Neural cell (in vitro differentiated cells): ENCODE results near the gene GALNT2. TPM values are rescaled to one million over a fixed set of nuclear protein-coding genes. Genes with fewer than 3 reads are reported as not detected.

ENCODE experiments used
- H2AFZ ChIP-seq: fragments of 200-600, 300-800 bp; sonication (generic), shearing (Covaris generic); 2 replicates; pipeline ENCODE4 v1.6.0; 2014; ENCODE audit warnings: low read depth, mild to moderate bottlenecking, antibody characterized with exemption, low read length, moderate library complexity
- H3F3A ChIP-seq: fragments of 200-600 bp; shearing (Covaris generic); 2 replicates; pipeline ENCODE4 v1.6.1; 2016; ENCODE audit warnings: mild to moderate bottlenecking, moderate library complexity, mixed read lengths, antibody characterized with exemption, low read length; ENCODE audit not compliant: insufficient read depth, poor library complexity, severe bottlenecking
- H3K27ac ChIP-seq: fragments of 200-600, 300-800 bp; sonication (generic), shearing (Covaris generic); 2 replicates; pipeline ENCODE4 v1.5.1; 2014; ENCODE audit warnings: mild to moderate bottlenecking, low read length, moderate library complexity
- H3K27me3 ChIP-seq: fragments of 300-800, 200-600 bp; sonication (generic), shearing (Covaris generic); 2 replicates; pipeline ENCODE4 v1.6.0; 2014; ENCODE audit warnings: mild to moderate bottlenecking, low read depth, low read length, moderate library complexity; ENCODE audit not compliant: insufficient read depth
- H3K36me3 ChIP-seq: fragments of 300-800, 200-600 bp; sonication (generic), shearing (Covaris generic); 2 replicates; pipeline ENCODE4 v1.5.1; 2014; ENCODE audit warnings: mild to moderate bottlenecking, antibody characterized with exemption, low read length, moderate library complexity; ENCODE audit not compliant: insufficient read depth
- H3K4me2 ChIP-seq: fragments of 300-800, 200-600 bp; sonication (generic), shearing (Covaris generic); 2 replicates; pipeline ENCODE4 v1.6.0; 2014; ENCODE audit warnings: mild to moderate bottlenecking, low read length
- H3K4me3 ChIP-seq: fragments of 300-800, 200-600 bp; sonication (generic), shearing (Covaris generic); 2 replicates; pipeline ENCODE4 v1.5.1; 2014; ENCODE audit warnings: mild to moderate bottlenecking, low read length, moderate library complexity
- H3K79me2 ChIP-seq: fragments of 200-600 bp; shearing (Covaris generic); replicated peaks from 2 replicates; pipeline ENCODE4 v1.6.0; 2014; ENCODE audit warnings: mild to moderate bottlenecking, low read length, moderate library complexity; ENCODE audit not compliant: insufficient read depth
- H3K9ac ChIP-seq: fragments of 300-800, 200-600 bp; sonication (generic), shearing (Covaris generic); 2 replicates; pipeline ENCODE4 v1.6.1; 2016; ENCODE audit warnings: mild to moderate bottlenecking, low read length, mixed read lengths
- H3K9me2 ChIP-seq: fragments of 200-600 bp; shearing (Covaris generic); 2 replicates; pipeline ENCODE4 v1.6.1; 2016; ENCODE audit warnings: mild to moderate bottlenecking, low read length, mixed read lengths; ENCODE audit not compliant: insufficient read depth
- H3K9me3 ChIP-seq: fragments of 200-600, 300-800 bp; sonication (generic), shearing (Covaris generic); 2 replicates; pipeline ENCODE4 v1.6.1; 2016; ENCODE audit warnings: mild to moderate bottlenecking, mixed run types, low read length, moderate library complexity, mixed read lengths
- H4K20me1 ChIP-seq: fragments of 200-600 bp; shearing (Covaris generic); 2 replicates; pipeline ENCODE4 v1.6.1; 2016; ENCODE audit warnings: mild to moderate bottlenecking, mixed run types; ENCODE audit not compliant: insufficient read depth
- EZH2 ChIP-seq: fragments of 200-600, 300-800 bp; shearing (Covaris generic), sonication (generic); IDR thresholded peaks from 2 replicates; pipeline ENCODE4 v1.6.1; 2014; ENCODE audit warnings: antibody characterized with exemption, low read length, borderline replicate concordance, mild to moderate bottlenecking; ENCODE audit not compliant: insufficient read depth, poor library complexity, severe bottlenecking
- MXI1 ChIP-seq: fragments of 450-650 bp; conservative IDR thresholded peaks from 2 replicates; pipeline ENCODE4 v1.6.1; 2014; ENCODE audit warnings: antibody characterized with exemption, mild to moderate bottlenecking; ENCODE audit not compliant: poor library complexity, severe bottlenecking
- RAD21 ChIP-seq: fragments of 450-650 bp; conservative IDR thresholded peaks from 2 replicates; pipeline ENCODE4 v1.6.1; 2014; ENCODE audit warnings: antibody characterized with exemption, mild to moderate bottlenecking, moderate library complexity
- SMC3 ChIP-seq: fragments of 450-650 bp; conservative IDR thresholded peaks from 2 replicates; pipeline ENCODE4 v1.6.1; 2014; ENCODE audit warnings: antibody characterized with exemption, mild to moderate bottlenecking, moderate library complexity; ENCODE audit not compliant: poor library complexity
- TAF1 ChIP-seq: IDR thresholded peaks from 2 replicates; pipeline ENCODE4 v1.6.1; 2012; ENCODE audit warnings: low read depth
- polyA plus RNA-seq: library from polyadenylated mRNA; depleted of rRNA; stranded (reverse); fragments of >200 nt; gene quantifications from 2 replicates; pipeline ENCODE4 v1.2.3, GENCODE V29; 2014
- TF ChIP-seq, protein P1 (sequence below): IDR thresholded peaks from 2 replicates; pipeline ENCODE4 v1.6.1; 2012; ENCODE audit warnings: borderline replicate concordance

Gene GALNT2
- polyA plus RNA-seq, 1 donor from 2014 or later: 38.8 TPM

DNA sequence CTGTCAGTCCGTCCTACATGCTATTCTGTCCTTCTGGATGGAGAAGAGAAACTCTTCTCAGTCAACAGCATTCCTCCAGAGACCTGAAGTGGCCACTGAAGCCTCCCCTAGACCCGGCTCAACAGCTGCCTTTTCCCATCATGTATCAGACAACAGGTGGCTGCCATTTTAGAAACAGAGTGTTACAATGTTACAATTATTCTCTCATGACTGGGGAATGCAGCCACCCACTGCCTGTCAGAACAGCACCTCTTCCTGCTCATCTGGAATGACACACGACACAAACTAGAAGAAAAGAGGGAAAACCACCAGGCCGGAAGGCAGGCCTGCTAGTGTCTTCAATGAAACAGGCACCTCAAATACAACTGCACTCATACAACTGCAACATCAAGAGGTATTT is 253.8 kb downstream of the GALNT2 start:
- Histone ChIP-seq H3K4me2 (no peak overlapping the region), H3K9ac (no peak overlapping the region), H4K20me1 (no peaks in the 10 kb centered on the region), H3K4me3 (no peak overlapping the region), H3K9me3 (no peaks in the 10 kb centered on the region), H3K9me2 (no peaks in the 10 kb centered on the region), H3K27ac (no peak overlapping the region), H3F3A (no peaks in the 10 kb centered on the region), H3K27me3 (no peaks in the 10 kb centered on the region), H3K79me2 (no peaks in the 10 kb centered on the region), H2AFZ (no peak overlapping the region), H3K36me3 (peaks cover 4% of the 10 kb centered on the region)
- no peak for TF ChIP-seq MXI1
- TF ChIP-seq, protein P1, sequence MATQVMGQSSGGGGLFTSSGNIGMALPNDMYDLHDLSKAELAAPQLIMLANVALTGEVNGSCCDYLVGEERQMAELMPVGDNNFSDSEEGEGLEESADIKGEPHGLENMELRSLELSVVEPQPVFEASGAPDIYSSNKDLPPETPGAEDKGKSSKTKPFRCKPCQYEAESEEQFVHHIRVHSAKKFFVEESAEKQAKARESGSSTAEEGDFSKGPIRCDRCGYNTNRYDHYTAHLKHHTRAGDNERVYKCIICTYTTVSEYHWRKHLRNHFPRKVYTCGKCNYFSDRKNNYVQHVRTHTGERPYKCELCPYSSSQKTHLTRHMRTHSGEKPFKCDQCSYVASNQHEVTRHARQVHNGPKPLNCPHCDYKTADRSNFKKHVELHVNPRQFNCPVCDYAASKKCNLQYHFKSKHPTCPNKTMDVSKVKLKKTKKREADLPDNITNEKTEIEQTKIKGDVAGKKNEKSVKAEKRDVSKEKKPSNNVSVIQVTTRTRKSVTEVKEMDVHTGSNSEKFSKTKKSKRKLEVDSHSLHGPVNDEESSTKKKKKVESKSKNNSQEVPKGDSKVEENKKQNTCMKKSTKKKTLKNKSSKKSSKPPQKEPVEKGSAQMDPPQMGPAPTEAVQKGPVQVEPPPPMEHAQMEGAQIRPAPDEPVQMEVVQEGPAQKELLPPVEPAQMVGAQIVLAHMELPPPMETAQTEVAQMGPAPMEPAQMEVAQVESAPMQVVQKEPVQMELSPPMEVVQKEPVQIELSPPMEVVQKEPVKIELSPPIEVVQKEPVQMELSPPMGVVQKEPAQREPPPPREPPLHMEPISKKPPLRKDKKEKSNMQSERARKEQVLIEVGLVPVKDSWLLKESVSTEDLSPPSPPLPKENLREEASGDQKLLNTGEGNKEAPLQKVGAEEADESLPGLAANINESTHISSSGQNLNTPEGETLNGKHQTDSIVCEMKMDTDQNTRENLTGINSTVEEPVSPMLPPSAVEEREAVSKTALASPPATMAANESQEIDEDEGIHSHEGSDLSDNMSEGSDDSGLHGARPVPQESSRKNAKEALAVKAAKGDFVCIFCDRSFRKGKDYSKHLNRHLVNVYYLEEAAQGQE: no peak

DNA sequence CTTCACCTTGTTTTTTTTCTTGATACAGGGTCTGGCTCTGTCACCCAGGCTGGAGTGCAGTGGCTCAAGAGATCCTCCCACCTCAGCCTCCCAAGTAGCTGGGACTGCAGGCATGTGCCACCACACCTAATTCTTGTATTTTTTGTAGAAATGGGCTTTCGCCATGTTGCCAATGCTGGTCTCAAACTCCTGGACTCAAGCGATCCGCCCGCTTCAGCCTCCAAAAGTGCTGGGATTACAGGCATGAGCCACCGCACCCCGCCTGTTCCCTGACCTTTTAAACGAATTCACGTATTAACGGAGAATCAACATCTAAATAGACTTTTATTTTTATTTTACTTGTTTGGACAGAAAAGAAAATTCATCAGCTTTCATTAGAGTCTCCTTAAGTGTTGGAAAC is 254.3 kb downstream of the GALNT2 start:
- peaks cover 4% of the 10 kb centered on the region for H3K36me3 ChIP-seq
- H2AFZ ChIP-seq: no peak overlapping the region
- H3K4me3 ChIP-seq: no peak overlapping the region
- H3K79me2 ChIP-seq: no peaks in the 10 kb centered on the region
- H3K27me3 ChIP-seq: no peaks in the 10 kb centered on the region
- no peaks in the 10 kb centered on the region for H3K9me3 ChIP-seq
- TF ChIP-seq, protein P1: no peak
- TF ChIP-seq TAF1: no peak
- no peak for TF ChIP-seq RAD21
- TF ChIP-seq MXI1: no peak
- no peak for TF ChIP-seq EZH2
- TF ChIP-seq SMC3: no peak
- H3K4me2 ChIP-seq: no peak overlapping the region
- no peaks in the 10 kb centered on the region for H3F3A ChIP-seq
- H3K9me2 ChIP-seq: no peaks in the 10 kb centered on the region
- H3K27ac ChIP-seq: no peak overlapping the region
- H4K20me1 ChIP-seq: no peaks in the 10 kb centered on the region
- H3K9ac ChIP-seq: no peak overlapping the region
